ENCODE results near the gene SURF4. TPM values are rescaled to one million over a fixed set of nuclear protein-coding genes. Genes with fewer than 3 reads are reported as not detected.
A peak's percentile ranks its signal among the peaks of the same experiment; 100 is the strongest.

Gene SURF4
- total RNA-seq (100 to 1,000 TPM in 3 of 7 donors, 10 to 100 TPM in 4; 82.6 to 115 (median 92.1) TPM), polyA plus RNA-seq (10 to 100 TPM; 21.9 to 50.7 (median 29.7) TPM)
- long read RNA-seq, donor 1, transcript SURF4-202 (6 exons, 2,984 nt) = major isoform, 33 of 45 reads
- long read RNA-seq, donor 1, partial matches to known transcripts = 11 of 45 reads
- long read RNA-seq, donor 1, other reads (novel, unspliced or antisense) = 0 of 45 reads
- long read RNA-seq, donor 2, transcript SURF4-202 (6 exons, 2,984 nt) = major isoform, 28 of 29 reads
- long read RNA-seq, donor 2, partial matches to known transcripts = 0 of 29 reads
- long read RNA-seq, donor 2, other reads (novel, unspliced or antisense) = 0 of 29 reads

DNA sequence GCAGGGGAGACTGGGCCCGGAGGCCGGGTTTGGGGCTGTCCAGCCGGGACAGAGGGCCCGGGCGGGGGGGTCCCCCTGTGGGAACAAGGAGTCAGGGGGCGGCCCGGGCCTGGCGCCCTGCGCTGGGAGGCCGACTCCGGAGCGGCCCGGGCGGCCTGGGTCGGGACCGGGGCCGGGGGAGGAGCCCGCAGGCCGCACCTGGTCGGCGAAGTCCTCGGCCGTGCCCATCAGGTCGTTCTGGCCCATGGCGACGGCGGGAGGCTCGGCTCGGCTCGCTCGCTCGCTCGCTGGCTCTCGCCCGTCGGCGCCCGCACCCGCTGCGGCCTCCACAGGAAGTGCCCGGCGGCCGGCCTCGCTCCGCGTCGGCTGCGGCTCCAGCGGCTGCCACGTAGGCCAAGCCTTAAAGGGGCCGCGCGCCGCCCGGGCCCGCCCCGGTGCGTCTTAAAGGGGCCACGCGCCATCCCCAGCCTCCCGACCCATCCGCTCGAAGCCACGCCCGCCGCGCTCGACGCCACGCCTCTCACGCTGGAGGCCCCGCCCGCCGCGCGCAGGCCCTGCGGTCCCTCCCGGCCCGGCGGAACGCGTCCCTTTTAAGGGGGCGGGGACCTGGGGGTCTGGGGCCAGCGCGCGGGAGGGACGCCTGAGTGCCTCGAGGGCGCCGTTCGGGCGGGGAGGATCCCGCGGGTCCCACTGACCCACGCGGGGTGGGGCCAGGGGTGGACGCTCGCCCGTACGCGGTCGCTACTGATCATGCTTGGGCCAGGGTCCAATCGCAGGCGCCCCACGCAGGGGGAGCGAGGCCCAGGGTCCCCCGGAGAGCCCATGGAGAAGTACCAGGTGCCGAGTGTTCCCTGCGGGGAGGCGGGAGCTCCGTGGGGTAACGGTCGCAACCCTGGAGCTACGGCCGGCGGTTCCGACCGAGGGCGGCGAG lies at the start of gene SURF4, which contains the start of gene STKLD1:
TSS of gene SURF4 (minus strand) at position 337 of the 931 bp plus-strand sequence. CDS start at position 246, 91 bp downstream.
TSS of gene STKLD1 (plus strand) at position 643 of the 931 bp plus-strand sequence. CDS start at position 751, 108 bp downstream.
- Histone ChIP-seq H3K27ac (peak within 1 kb of the TSS; percentile 97 to 99 (median 99)), H3K27me3 (replicated peaks in 1 of 7) (no peaks in the 10 kb centered on the region), H3K4me3 (peak within 1 kb of the TSS; percentile 56 to 99 (median 92)), H3K36me3 (peaks cover 0 to 26% (median 5%) of the 10 kb centered on the region in 6 donors), H3K4me1 (peaks cover 36 to 64% (median 50%) of the 10 kb centered on the region in 6 donors), H3K9me3 (no peaks in the 10 kb centered on the region)
- TF ChIP-seq POLR2AphosphoS5 (IDR thresholded peaks at IDR 0.05) (peak; percentile 81 to 90 (median 89)), POLR2A (IDR thresholded peaks at IDR 0.05) (peak in 2 of 3 donors; percentile 22 to 65)
- TF ChIP-seq, protein P1, sequence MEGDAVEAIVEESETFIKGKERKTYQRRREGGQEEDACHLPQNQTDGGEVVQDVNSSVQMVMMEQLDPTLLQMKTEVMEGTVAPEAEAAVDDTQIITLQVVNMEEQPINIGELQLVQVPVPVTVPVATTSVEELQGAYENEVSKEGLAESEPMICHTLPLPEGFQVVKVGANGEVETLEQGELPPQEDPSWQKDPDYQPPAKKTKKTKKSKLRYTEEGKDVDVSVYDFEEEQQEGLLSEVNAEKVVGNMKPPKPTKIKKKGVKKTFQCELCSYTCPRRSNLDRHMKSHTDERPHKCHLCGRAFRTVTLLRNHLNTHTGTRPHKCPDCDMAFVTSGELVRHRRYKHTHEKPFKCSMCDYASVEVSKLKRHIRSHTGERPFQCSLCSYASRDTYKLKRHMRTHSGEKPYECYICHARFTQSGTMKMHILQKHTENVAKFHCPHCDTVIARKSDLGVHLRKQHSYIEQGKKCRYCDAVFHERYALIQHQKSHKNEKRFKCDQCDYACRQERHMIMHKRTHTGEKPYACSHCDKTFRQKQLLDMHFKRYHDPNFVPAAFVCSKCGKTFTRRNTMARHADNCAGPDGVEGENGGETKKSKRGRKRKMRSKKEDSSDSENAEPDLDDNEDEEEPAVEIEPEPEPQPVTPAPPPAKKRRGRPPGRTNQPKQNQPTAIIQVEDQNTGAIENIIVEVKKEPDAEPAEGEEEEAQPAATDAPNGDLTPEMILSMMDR (IDR thresholded peaks at IDR 0.05 in 8 of 11, conservative IDR thresholded peaks at IDR 0.05 in 3 of 11) = peak in 6 of 11 experiments; percentile 5 to 53 (median 34)
- intact Hi-C loops (cut with DNase I; ENCODE audit: low total_unique reads) = no loop called here
- peak; percentile 100 for DNase-seq
- WGBS, 5 donors = 0 to 5% (median 1%) methylated on average over 8 to 120 of the region's 120 CpGs

DNA sequence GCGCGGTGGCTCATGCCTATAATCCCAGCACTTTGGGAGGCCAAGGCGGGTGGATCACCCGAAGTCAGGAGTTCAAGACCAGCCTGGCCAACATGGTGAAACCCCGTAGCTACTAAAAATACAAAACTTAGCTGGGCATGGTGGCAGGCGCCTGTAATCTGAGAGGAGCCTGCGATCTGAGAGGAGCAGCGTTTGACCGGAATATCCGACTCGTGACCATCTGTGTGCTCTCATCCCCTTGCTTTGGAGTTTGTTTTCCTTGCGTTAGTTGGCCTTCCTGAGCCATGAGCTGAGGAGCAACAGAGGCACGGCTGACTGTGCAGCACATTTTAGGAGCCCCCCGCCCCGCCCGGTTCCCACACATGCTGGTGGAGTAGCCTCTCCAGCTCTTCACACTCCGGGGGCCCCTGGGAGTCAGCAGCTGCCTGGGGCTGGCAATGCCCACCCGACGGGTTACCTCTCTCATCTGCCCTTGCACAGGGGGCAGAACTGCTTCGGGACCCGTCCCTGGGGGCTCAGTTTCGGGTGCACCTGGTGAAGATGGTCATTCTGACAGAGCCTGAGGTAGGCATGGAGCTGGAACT lies 49.3 kb upstream of the SURF4 start:
- H3K9me3 ChIP-seq = no peaks in the 10 kb centered on the region
- H3K36me3 ChIP-seq = no peaks in the 10 kb centered on the region
- DNase-seq = no peak
- intact Hi-C loops (cut with DNase I; ENCODE audit: low total_unique reads) = no loop called here
- TF ChIP-seq POLR2A (IDR thresholded peaks at IDR 0.05) = no peak
- TF ChIP-seq POLR2AphosphoS5 (IDR thresholded peaks at IDR 0.05) = no peak
- TF ChIP-seq, protein P1 (IDR thresholded peaks at IDR 0.05 in 8 of 11, conservative IDR thresholded peaks at IDR 0.05 in 3 of 11) = no peak
- WGBS, 5 donors = 86 to 93% (median 91%) methylated on average over 16 to 22 of the region's 22 CpGs
- peaks cover 4 to 41% (median 20%) of the 10 kb centered on the region in 6 donors for H3K4me1 ChIP-seq
- peaks cover 0 to 58% (median 35%) of the 10 kb centered on the region in 7 donors for H3K27me3 ChIP-seq (replicated peaks in 1 of 7)
- H3K27ac ChIP-seq = no peak overlapping the region
- H3K4me3 ChIP-seq = no peak overlapping the region

DNA sequence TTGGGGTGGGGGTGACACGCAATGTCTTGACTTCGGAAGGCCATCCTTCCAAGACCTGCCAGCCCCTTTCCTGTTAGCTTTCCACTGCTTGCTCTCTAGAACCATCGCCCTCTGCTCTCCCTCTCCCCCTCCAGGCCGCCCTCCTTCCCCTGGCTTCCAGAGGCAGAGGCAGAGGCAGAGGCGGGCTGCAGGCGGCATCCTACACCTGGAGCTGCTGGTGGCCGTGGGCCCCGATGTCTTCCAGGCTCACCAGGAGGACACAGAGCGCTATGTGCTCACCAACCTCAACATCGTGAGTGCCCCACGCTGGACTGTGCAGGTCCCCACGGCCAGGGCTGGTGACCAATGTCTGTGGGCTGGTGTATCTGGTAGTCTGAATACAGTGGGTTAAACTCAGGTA lies 48.3 kb upstream of the SURF4 start:
- no peak for TF ChIP-seq POLR2AphosphoS5 (IDR thresholded peaks at IDR 0.05)
- TF ChIP-seq, protein P1 (IDR thresholded peaks at IDR 0.05 in 8 of 11, conservative IDR thresholded peaks at IDR 0.05 in 3 of 11) = no peak
- no peak for TF ChIP-seq POLR2A (IDR thresholded peaks at IDR 0.05)
- Histone ChIP-seq H3K36me3 (no peaks in the 10 kb centered on the region), H3K4me3 (no peak overlapping the region), H3K4me1 (peaks cover 4 to 41% (median 16%) of the 10 kb centered on the region in 6 donors), H3K9me3 (no peaks in the 10 kb centered on the region), H3K27ac (no peak overlapping the region), H3K27me3 (replicated peaks in 1 of 7) (peaks cover 0 to 49% (median 27%) of the 10 kb centered on the region in 7 donors)
- 84 to 94% (median 93%) methylated on average over 12 of the region's 12 CpGs for WGBS, 5 donors
- intact Hi-C loops (cut with DNase I; ENCODE audit: low total_unique reads) = no loop called here
- DNase-seq = no peak
